Neuronal stem cell (in vitro differentiated cells): ENCODE data around the gene MT4.
A peak's percentile ranks its signal among the peaks of the same experiment; 100 is the strongest.

Experiments used
- DNase-seq: peaks from one replicate; pipeline ENCODE4 v3.0.0-alpha.2; 2013; ENCODE audit warnings: low spot score
- H2AFZ ChIP-seq: one replicate; pipeline ENCODE4 v1.6.1; 2013; ENCODE audit warnings: mild to moderate bottlenecking, low read length, inconsistent platforms
- H2AK5ac ChIP-seq: 2 replicates; pipeline ENCODE4 v1.6.1; 2013; ENCODE audit warnings: low read depth, mild to moderate bottlenecking, inconsistent platforms, low read length, moderate library complexity, mixed read lengths
- H2BK120ac ChIP-seq: 2 replicates; pipeline ENCODE4 v1.6.1; 2013; ENCODE audit warnings: low read depth, mild to moderate bottlenecking, inconsistent platforms, low read length, moderate library complexity, mixed read lengths
- H2BK12ac ChIP-seq: one replicate; pipeline ENCODE4 v1.6.1; 2013; ENCODE audit warnings: low read length, inconsistent platforms
- H2BK15ac ChIP-seq: 2 replicates; pipeline ENCODE4 v1.6.1; 2013; ENCODE audit warnings: mild to moderate bottlenecking, low read length, inconsistent platforms, mixed read lengths
- H2BK5ac ChIP-seq: one replicate; pipeline ENCODE4 v1.6.1; 2013; ENCODE audit warnings: inconsistent platforms, mild to moderate bottlenecking, low read length, moderate library complexity
- H3K14ac ChIP-seq: one replicate; pipeline ENCODE4 v1.6.1; 2013; ENCODE audit warnings: low read length, inconsistent platforms
- H3K18ac ChIP-seq: 2 replicates; pipeline ENCODE4 v1.6.1; 2013; ENCODE audit warnings: low read length, inconsistent platforms
- H3K23ac ChIP-seq: 2 replicates; pipeline ENCODE4 v1.6.1; 2013; ENCODE audit warnings: low read depth, mild to moderate bottlenecking, mixed read lengths, low read length, inconsistent platforms; ENCODE audit not compliant: poor library complexity
- H3K27ac ChIP-seq: replicated peaks from 3 replicates; pipeline ENCODE4 v1.5.1; 2013; ENCODE audit warnings: low read length, inconsistent platforms
- H3K27me3 ChIP-seq, 3 experiments: 2 replicates each; pipeline ENCODE4 v1.6.1; 2013; ENCODE audit warnings: low read length in 3 of 3, mild to moderate bottlenecking in 2 of 3, inconsistent platforms in 1 of 3, low read depth in 1 of 3, mixed read lengths in 1 of 3, moderate library complexity in 1 of 3; ENCODE audit not compliant: control insufficient read depth in 3 of 3, insufficient read depth in 3 of 3
- H3K36me3 ChIP-seq, 2 donors: replicated peaks in 1 of 2; 2 replicates each; pipeline ENCODE4 v1.6.1; 2013; ENCODE audit warnings: low read length in 2 of 2; ENCODE audit not compliant: control insufficient read depth in 2 of 2, insufficient read depth in 2 of 2
- H3K4ac ChIP-seq: 2 replicates; pipeline ENCODE4 v1.6.1; 2013; ENCODE audit warnings: inconsistent platforms, mild to moderate bottlenecking, low read length, moderate library complexity
- H3K4me1 ChIP-seq, 2 donors: 1 replicate in 1 of 2; 2 replicates in 1 of 2; pipeline ENCODE4 v1.6.1; 2013; ENCODE audit warnings: low read length in 2 of 2, low read depth in 1 of 2; ENCODE audit not compliant: control insufficient read depth in 2 of 2, insufficient read depth in 1 of 2
- H3K4me2 ChIP-seq: one replicate; pipeline ENCODE4 v1.6.1; 2013; ENCODE audit warnings: mild to moderate bottlenecking, low read length, inconsistent platforms; ENCODE audit not compliant: insufficient read depth, poor library complexity, severe bottlenecking
- H3K4me3 ChIP-seq, 2 donors: 2 replicates each; pipeline ENCODE4 v1.5.1; 2013; ENCODE audit warnings: low read length in 2 of 2, mild to moderate bottlenecking in 2 of 2, inconsistent platforms in 1 of 2, moderate library complexity in 1 of 2
- H3K79me1 ChIP-seq: one replicate; pipeline ENCODE4 v1.6.1; 2013; ENCODE audit warnings: low read depth, mild to moderate bottlenecking, inconsistent platforms, low read length, moderate library complexity
- H3K9ac ChIP-seq: one replicate; pipeline ENCODE4 v1.6.1; 2013; ENCODE audit warnings: mild to moderate bottlenecking, low read depth, low read length, inconsistent platforms; ENCODE audit not compliant: poor library complexity
- H3K9me3 ChIP-seq, 2 donors: replicated peaks in 1 of 2; 2 replicates each; pipeline versions ENCODE3 to v1.6.1; 2013; ENCODE audit warnings: low read length in 2 of 2, mild to moderate bottlenecking in 2 of 2, inconsistent platforms in 1 of 2, low read depth in 1 of 2, mixed read lengths in 1 of 2, moderate library complexity in 1 of 2; ENCODE audit not compliant: control insufficient read depth in 2 of 2, insufficient read depth in 1 of 2
- H4K8ac ChIP-seq: one replicate; pipeline ENCODE4 v1.6.1; 2013; ENCODE audit warnings: low read depth, mild to moderate bottlenecking, inconsistent platforms, low read length, moderate library complexity
- H4K91ac ChIP-seq: one replicate; pipeline ENCODE4 v1.6.1; 2013; ENCODE audit warnings: low read length, low read depth, mild to moderate bottlenecking, inconsistent platforms; ENCODE audit not compliant: poor library complexity
- WGBS, 2 donors: extraction: QIAGEN DNeasy Blood & Tissue Kit; methylation state at CpG; one replicate each; pipeline ENCODE4 v1.1.7; 2013; ENCODE audit warnings: missing lambda C conversion rate in 2 of 2, mixed read lengths in 1 of 2; ENCODE audit not compliant: insufficient read length in 2 of 2, insufficient replicate concordance in 1 of 2; ENCODE audit errors: extremely low coverage in 2 of 2; 5-methylcytosine and 5-hydroxymethylcytosine counted together

The MT4 gene

GRCh38 chr16:56542039-56542438, 22.8 kb upstream of the MT4 start:
- H3K18ac ChIP-seq: no peak overlapping the region
- no peak overlapping the region for H3K27ac ChIP-seq
- no peak overlapping the region for H2BK15ac ChIP-seq
- no peaks in the 10 kb centered on the region for H3K27me3 ChIP-seq
- no peak overlapping the region for H2AK5ac ChIP-seq
- no peaks in the 10 kb centered on the region for H3K79me1 ChIP-seq
- no peak for DNase-seq
- no peak overlapping the region for H2AFZ ChIP-seq
- H3K23ac ChIP-seq: no peak overlapping the region
- no peak overlapping the region for H2BK120ac ChIP-seq
- peaks cover 0 to 2% of the 10 kb centered on the region in 2 donors for H3K9me3 ChIP-seq
- H2BK5ac ChIP-seq: no peak overlapping the region
- no peak overlapping the region for H3K14ac ChIP-seq
- H3K36me3 ChIP-seq: no peaks in the 10 kb centered on the region
- H3K9ac ChIP-seq: no peak overlapping the region
- no peak overlapping the region for H4K8ac ChIP-seq
- no peak overlapping the region for H4K91ac ChIP-seq
- WGBS, 2 donors: no CpG with 5 or more reads among the region's 2 CpGs
- no peak overlapping the region for H3K4me3 ChIP-seq
- no peak overlapping the region for H3K4ac ChIP-seq
- no peak overlapping the region for H3K4me2 ChIP-seq
- peaks cover 4 to 5% of the 10 kb centered on the region in 2 donors for H3K4me1 ChIP-seq
- no peak overlapping the region for H2BK12ac ChIP-seq

- Histone ChIP-seq H3K4me2 (peak overlapping the region; percentile 30), H2BK12ac (no peak overlapping the region), H4K91ac (no peak overlapping the region), H3K27me3 (no peaks in the 10 kb centered on the region), H3K79me1 (no peaks in the 10 kb centered on the region), H4K8ac (no peak overlapping the region), H3K18ac (peak overlapping the region; percentile 53), H2AFZ (peak overlapping the region; percentile 80), H3K9me3 (no peaks in the 10 kb centered on the region), H3K4ac (no peak overlapping the region), H2BK5ac (peak overlapping the region; percentile 73), H3K27ac (peak overlapping the region; percentile 93), H3K9ac (no peak overlapping the region), H3K23ac (no peak overlapping the region), H2BK15ac (no peak overlapping the region), H3K14ac (no peak overlapping the region), H3K4me3 (peak overlapping the region in 1 of 2 donors; percentile 31), H3K36me3 (no peaks in the 10 kb centered on the region), H2AK5ac (no peak overlapping the region), H2BK120ac (no peak overlapping the region), H3K4me1 (peaks cover 11 to 19% of the 10 kb centered on the region in 2 donors)
- no CpG with 5 or more reads among the region's 12 CpGs for WGBS, 2 donors
- peak; percentile 82 for DNase-seq
Observed at GRCh38 chr16:56547120-56547948, 17.5 kb upstream of the MT4 start.

GRCh38 chr16:56547949-56548567, 16.8 kb upstream of the MT4 start:
- H2BK120ac ChIP-seq: no peak overlapping the region
- H3K36me3 ChIP-seq: no peaks in the 10 kb centered on the region
- H3K79me1 ChIP-seq: no peaks in the 10 kb centered on the region
- DNase-seq: no peak
- no peak overlapping the region for H3K14ac ChIP-seq
- no peak overlapping the region for H4K91ac ChIP-seq
- H2BK5ac ChIP-seq: no peak overlapping the region
- H2AK5ac ChIP-seq: no peak overlapping the region
- 100% methylated on average over 1 of the region's 4 CpGs; no CpG with 5 or more reads in 1 of the 2 donors for WGBS, 2 donors
- no peak overlapping the region for H4K8ac ChIP-seq
- no peak overlapping the region for H3K9ac ChIP-seq
- H3K18ac ChIP-seq: peak overlapping the region; percentile 12
- H3K9me3 ChIP-seq: no peaks in the 10 kb centered on the region
- peak overlapping the region; percentile 87 for H3K27ac ChIP-seq
- H3K4ac ChIP-seq: no peak overlapping the region
- no peaks in the 10 kb centered on the region for H3K27me3 ChIP-seq
- H2BK15ac ChIP-seq: no peak overlapping the region
- H2BK12ac ChIP-seq: no peak overlapping the region
- H3K4me2 ChIP-seq: no peak overlapping the region
- peak overlapping the region; percentile 80 for H2AFZ ChIP-seq
- H3K23ac ChIP-seq: no peak overlapping the region
- peaks cover 11 to 19% of the 10 kb centered on the region in 2 donors for H3K4me1 ChIP-seq
- no peak overlapping the region for H3K4me3 ChIP-seq

- H3K27me3 ChIP-seq: no peaks in the 10 kb centered on the region
- no peak overlapping the region for H3K4ac ChIP-seq
- H2BK15ac ChIP-seq: no peak overlapping the region
- no peak overlapping the region for H3K4me3 ChIP-seq
- no peak overlapping the region for H2BK5ac ChIP-seq
- DNase-seq: no peak
- no peaks in the 10 kb centered on the region for H3K79me1 ChIP-seq
- H3K18ac ChIP-seq: no peak overlapping the region
- no peak overlapping the region for H4K91ac ChIP-seq
- no peak overlapping the region for H2BK120ac ChIP-seq
- peaks cover 11 to 19% of the 10 kb centered on the region in 2 donors for H3K4me1 ChIP-seq
- H2AK5ac ChIP-seq: no peak overlapping the region
- no peak overlapping the region for H3K14ac ChIP-seq
- no peaks in the 10 kb centered on the region for H3K36me3 ChIP-seq
- no peak overlapping the region for H2AFZ ChIP-seq
- no peaks in the 10 kb centered on the region for H3K9me3 ChIP-seq
- H3K4me2 ChIP-seq: no peak overlapping the region
- no peak overlapping the region for H2BK12ac ChIP-seq
- no peak overlapping the region for H4K8ac ChIP-seq
- H3K27ac ChIP-seq: no peak overlapping the region
- no peak overlapping the region for H3K9ac ChIP-seq
- H3K23ac ChIP-seq: no peak overlapping the region
Observed at GRCh38 chr16:56549161-56549560, 15.7 kb upstream of the MT4 start.
